NCI-H1436 (cell line): Measurements from ENCODE around the gene TIGD6.

Source experiments
- DNase-seq: peaks from one replicate; lab custom pipeline; 2025; lab: John Stamatoyannopoulos, UW

Gene TIGD6

GRCh38 chr5:150016537-150016936, 16.1 kb upstream of the TIGD6 start:
- no peak for DNase-seq

- no peak for DNase-seq
Observed at GRCh38 chr5:150015415-150015814, 15.0 kb upstream of the TIGD6 start.

GRCh38 chr5:150014456-150014855, 14.0 kb upstream of the TIGD6 start:
- no peak for DNase-seq

DNA sequence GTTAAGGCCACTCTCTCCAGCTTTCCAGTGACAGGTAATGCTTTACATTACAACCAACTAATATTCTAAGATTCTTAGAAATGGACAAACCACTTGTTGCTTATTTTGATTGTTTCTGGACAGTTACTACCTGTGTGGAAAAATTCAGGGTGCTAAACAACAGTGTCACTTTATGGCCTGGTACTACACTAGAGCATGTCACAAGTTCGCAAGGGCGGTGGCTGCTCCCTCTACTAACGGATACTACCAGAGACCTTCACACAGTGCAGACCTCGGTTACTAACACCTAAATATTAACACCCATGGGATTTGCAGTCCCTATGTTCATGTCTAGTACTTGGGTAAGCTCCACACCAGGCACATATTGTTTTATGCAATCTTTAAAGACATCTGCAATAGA, 13.5 kb upstream of the TIGD6 start:
- DNase-seq, result no peak

GRCh38 chr5:150009671-150010387, 9.4 kb upstream of the TIGD6 start:
- no peak for DNase-seq

DNA sequence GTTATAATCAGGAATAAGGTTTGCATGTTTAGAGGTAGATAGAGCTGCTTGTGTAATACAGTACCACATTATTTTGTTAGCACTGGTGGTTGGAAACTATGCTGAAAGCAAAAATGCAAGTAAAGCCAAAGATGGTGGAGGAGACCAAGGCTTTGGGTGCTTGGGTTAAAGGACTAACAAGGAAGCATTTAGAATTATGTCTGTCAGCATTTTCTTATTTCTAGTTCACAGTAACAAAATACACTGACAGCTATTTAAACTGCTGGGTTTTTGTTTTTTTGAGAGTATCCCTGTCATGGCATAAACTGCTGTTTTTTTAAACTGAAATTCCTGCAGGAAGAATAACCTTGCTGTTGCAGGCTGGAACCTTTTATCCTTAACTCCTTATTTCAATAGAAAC, 6.6 kb upstream of the TIGD6 start:
- DNase-seq, result no peak

- no peak for DNase-seq
Observed at GRCh38 chr5:150006318-150006717, 5.9 kb upstream of the TIGD6 start.

- peak; percentile 5 for DNase-seq
Observed at GRCh38 chr5:150001660-150002486, 1.4 kb upstream of the TIGD6 start.

GRCh38 chr5:150000990-150001659, 671 bp upstream of the TIGD6 start:
- no peak for DNase-seq

- DNase-seq, result no peak
Observed at GRCh38 chr5:149999866-150000255, 593 bp downstream of the TIGD6 start.

GRCh38 chr5:149999359-149999758, 1.1 kb downstream of the TIGD6 start:
- no peak for DNase-seq

DNA sequence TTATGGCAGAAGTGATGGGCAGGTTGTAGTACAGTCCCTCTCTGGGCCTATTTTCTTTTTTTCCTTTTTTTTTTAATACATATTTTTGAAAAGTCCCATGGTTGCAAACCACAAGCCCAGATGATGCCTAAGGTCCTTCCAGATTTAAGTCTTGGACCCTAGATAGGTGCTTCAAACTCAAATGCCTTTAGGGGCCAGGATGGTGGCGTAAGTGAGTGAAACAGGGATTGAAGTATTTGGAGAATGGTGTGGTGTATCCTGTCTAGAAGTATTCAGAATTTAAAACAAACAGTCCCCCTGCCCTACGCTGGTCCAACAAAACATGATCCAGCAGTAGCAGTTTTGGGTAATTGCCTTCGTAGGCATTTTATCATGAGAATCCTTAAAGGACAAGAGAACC, 2.2 kb downstream of the TIGD6 start:
- no peak for DNase-seq

DNA sequence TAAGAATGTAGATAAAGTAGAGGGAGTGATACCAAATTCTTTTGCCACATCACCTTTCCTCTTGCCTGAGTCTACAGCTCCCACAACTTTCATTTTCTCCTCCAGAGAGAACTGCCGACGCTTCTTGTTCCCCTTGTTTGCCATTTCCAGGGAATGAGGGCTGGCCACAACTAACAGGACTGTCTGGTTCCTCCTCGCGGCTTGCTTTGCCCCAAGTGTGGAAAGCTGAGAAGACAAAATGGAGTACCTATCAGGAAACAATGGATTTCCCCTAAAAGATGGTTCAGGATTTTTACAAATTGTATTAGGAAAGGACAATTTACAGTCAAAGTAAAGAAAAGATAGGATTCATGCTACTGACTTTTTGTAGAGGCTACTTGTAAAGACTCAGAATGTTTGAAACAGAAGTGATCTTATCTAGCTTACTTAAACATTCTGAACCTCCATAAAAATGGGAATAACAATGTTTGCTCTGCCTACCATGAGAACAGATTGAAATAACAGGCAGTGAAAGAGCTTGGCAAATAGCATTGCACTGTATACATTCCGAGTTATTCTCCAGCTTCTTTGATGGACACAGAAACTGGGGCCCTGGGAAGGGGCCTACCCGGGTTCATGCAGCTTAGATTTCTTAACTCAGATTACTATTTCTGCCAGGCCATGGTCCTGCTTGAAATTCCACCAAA, 4.1 kb downstream of the TIGD6 start:
- DNase-seq, result no peak

GRCh38 chr5:149995385-149996204, 4.9 kb downstream of the TIGD6 start:
- no peak for DNase-seq

GRCh38 chr5:149993471-149993870, 7.0 kb downstream of the TIGD6 start:
- DNase-seq, result no peak

DNA sequence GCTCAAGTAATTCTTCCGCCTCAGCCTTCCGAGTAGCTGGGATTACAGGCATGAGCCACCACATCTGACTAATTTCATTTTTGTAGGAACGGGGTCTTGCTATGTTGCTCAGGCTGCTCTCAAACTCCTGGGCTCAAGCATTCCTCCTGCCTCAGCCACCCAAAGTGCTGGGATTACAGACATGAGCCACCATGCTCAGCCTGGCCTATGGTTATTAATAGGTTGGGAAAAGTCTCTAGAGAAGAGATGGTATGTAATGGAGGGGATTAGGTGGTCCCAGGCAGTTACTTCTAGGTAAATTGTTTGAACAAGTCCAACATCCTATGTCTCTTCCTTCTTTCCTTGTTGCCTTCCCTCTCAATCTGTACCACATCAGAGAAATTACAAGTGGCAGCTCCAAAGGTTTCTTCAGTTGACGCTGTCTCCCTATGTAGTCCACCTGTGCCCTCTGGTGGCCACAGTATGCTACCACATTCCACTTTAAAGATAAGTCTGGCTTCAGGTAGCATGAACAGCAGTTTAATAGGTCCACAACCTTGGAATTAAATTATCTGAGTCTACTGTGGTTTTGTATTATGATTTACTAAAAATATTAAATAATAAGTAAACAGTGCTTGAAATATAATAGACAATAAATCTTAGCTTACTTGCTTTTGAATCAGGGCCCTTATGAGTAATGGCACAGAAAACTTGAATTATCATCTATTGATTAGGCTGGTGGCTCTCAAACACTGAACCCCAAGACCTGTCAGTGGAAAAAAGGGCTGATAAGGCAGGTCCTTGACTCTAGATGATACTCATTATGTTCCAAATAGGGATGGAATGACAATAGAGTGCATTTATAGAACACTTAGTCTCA, 9.7 kb downstream of the TIGD6 start:
- peak; percentile 76 for DNase-seq

- DNase-seq, result no peak
Observed at GRCh38 chr5:149988126-149988525, 12.3 kb downstream of the TIGD6 start.

DNA sequence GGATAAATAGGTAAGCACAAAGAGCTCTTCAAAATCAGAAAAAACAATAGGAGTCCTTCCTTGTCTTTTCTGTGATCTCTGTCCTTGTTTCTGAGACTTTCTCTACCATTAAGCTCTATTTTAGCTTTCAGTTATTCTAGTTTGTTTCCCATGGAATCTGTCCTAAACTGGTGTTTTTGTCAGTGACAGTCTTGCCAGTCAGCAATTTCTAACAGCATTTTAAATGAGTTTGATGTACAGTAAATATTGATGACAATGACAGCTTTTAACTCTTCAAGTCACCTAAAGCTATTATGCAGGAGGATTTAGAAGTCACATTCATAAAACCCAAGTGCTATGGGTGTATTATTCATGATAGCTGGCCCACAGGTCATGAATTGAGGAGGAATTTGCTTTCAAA, 17.9 kb downstream of the TIGD6 start:
- no peak for DNase-seq

DNA sequence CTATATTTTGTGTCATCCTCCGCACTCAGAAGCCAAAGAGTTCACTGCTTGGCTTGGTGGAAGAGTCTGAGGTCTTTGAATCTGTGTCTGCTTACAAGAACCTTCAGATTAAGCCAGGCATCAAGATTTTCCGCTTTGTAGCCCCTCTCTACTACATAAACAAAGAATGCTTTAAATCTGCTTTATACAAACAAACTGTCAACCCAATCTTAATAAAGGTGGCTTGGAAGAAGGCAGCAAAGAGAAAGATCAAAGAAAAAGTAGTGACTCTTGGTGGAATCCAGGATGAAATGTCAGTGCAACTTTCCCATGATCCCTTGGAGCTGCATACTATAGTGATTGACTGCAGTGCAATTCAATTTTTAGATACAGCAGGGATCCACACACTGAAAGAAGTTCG, 19.2 kb downstream of the TIGD6 start:
- DNase-seq, result no peak

DNA sequence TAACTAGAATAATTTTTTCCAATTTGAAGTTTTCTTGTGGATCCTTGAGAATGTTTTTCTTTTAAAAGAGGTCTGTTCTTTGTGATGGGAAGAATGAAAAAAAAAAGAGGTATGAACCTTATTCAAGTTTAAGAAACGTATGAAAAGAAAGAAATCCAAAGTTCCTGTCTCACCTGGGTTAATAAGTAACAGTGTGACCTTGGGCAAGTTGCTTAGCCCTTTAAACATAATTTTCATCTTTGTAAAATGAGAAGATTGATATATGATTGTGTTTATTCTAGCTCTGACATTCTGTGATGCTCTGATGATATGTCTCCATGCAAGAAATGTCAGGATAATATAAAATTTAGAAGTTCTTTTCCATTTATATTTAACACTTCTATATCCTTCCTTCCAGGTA, 20.6 kb downstream of the TIGD6 start:
- no peak for DNase-seq

- DNase-seq, result no peak
Observed at GRCh38 chr5:149975409-149975808, 25.0 kb downstream of the TIGD6 start.
